H54 (cell line): ENCODE results near the gene RHBDD3.
"Not testable (repeated sequence)": the region's sequence is repeated elsewhere in the genome, so short reads cannot be mapped to it uniquely, and the experiment has no call there.

ENCODE experiments used
- DNase-seq: peaks from one replicate; pipeline ENCODE4 v3.0.0; 2011; ENCODE audit warnings: low spot score, mixed read lengths; ENCODE audit not compliant: insufficient read length
- FAIRE-seq: peaks from 3 replicates; lab custom pipeline; 2011; peaks lifted over from hg19 to GRCh38; lab: Jason Lieb, UNC
- POLR2A ChIP-seq: IDR thresholded peaks from 2 replicates; pipeline ENCODE4 v1.6.1; 2011; ENCODE audit warnings: low read depth, mild to moderate bottlenecking, low read length

Gene RHBDD3

GRCh38 chr22:29231971-29232959 is 35.5 kb downstream of the RHBDD3 start:
- FAIRE-seq, result no peak
- no peak for TF ChIP-seq POLR2A
- DNase-seq, result no peak

- FAIRE-seq (no peak), DNase-seq (no peak)
- no peak for TF ChIP-seq POLR2A
Measured at GRCh38 chr22:29230972-29231875, 36.6 kb downstream of the RHBDD3 start.

- no peak for DNase-seq
- TF ChIP-seq POLR2A, result no peak
- no peak for FAIRE-seq
Measured at GRCh38 chr22:29226351-29226981, 41.3 kb downstream of the RHBDD3 start.

- peak; percentile 35 for DNase-seq
- no peak for FAIRE-seq
- TF ChIP-seq POLR2A, result no peak
Measured at GRCh38 chr22:29225422-29226090, 42.2 kb downstream of the RHBDD3 start.

- TF ChIP-seq POLR2A, result no peak
- FAIRE-seq (no peak), DNase-seq (no peak)
Measured at GRCh38 chr22:29224859-29225410, 42.8 kb downstream of the RHBDD3 start.

GRCh38 chr22:29224121-29224858 is 43.5 kb downstream of the RHBDD3 start:
- no peak for TF ChIP-seq POLR2A
- FAIRE-seq, result no peak
- DNase-seq, result no peak

GRCh38 chr22:29219881-29220670 is 47.7 kb downstream of the RHBDD3 start:
- DNase-seq (no peak), FAIRE-seq (no peak)
- no peak for TF ChIP-seq POLR2A

- not testable (repeated sequence) for FAIRE-seq
Measured at GRCh38 chr22:29219409-29219782, 48.4 kb downstream of the RHBDD3 start.

GRCh38 chr22:29218758-29219408 is 48.9 kb downstream of the RHBDD3 start:
- DNase-seq (no peak), FAIRE-seq (no peak)
- no peak for TF ChIP-seq POLR2A

More at GRCh38 chr22:29219409-29219782, 48.4 kb downstream of the RHBDD3 start:
- DNase-seq, result not testable (repeated sequence)

GRCh38 chr22:29217827-29218757 is 49.7 kb downstream of the RHBDD3 start:
- FAIRE-seq (no peak), DNase-seq (no peak)
- no peak for TF ChIP-seq POLR2A
